Measurements from ENCODE around the gene DOCK7. TPM values are rescaled to one million over a fixed set of nuclear protein-coding genes. Genes with fewer than 3 reads are reported as not detected.

Gene DOCK7
- total and polyA plus RNA-seq, 2 of the 13 experiments (the other 11 are each of a cell fraction or from before 2014, with no cell fraction given), result 45.7 to 67.2 TPM

DNA sequence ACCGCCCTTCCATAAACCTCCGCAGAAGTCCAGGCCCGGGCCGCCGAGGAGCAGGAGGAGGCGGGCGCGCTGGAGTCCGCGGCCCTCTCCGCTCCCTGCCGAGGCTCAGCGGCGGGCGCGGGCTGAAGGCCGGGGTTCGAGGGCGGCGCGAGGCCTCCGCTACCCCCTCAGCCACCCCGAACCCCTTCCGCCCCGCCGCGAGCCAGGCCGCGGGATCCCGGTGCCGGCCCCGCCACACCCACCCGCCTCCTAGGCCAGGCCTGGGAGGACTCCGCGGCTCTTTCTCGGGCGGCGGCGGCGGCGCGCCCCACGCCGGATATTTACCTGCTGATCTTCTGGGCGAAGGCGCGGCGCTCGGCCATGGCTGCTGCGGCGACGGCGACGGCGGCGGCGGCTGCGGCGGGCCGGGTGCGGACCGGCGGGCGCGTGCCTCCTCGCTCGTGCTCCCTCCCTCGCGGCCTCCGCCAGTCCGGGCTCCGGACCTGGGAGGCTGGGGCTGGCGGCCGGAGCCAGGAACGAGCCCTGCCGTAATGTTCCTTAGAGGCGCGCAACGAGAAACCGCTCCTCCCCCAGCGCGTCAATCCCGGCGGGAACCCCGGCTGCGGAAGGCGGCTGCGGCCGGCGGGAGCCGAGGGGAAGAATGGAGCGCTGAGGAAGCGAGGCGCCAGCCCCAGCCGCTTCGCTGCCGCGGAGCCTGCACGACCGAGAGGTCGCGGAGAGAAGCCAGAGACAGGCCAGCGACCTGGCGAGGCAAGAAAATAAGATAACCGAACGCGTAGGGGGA, at the start of gene DOCK7 (continued):
- TF ChIP-seq POLR2AphosphoS2 (IDR thresholded peaks at IDR 0.05; ENCODE audit: low read depth, low read length), result no peak
- TF ChIP-seq TRIM24 (CRISPR knock-in tag; IDR thresholded peaks at IDR 0.05), result no peak
- no peak for TF ChIP-seq ZNF7 (CRISPR knock-in tag; IDR thresholded peaks at IDR 0.05)
- 0 out of 2 replicates have a peak, but pooled peaks have one; percentile 28 for TF ChIP-seq KDM4B (CRISPR knock-in tag; IDR thresholded peaks at IDR 0.05)
- TF ChIP-seq ERF (CRISPR knock-in tag; IDR thresholded peaks at IDR 0.05), result no peak
- TF ChIP-seq ATAD3A (CRISPR knock-in tag; IDR thresholded peaks at IDR 0.05), result no peak
- no peak; the same call in 1 of the 2 replicates for TF ChIP-seq HOXA3 (CRISPR knock-in tag; IDR thresholded peaks at IDR 0.05)
- peak; percentile 49; the same call in 1 of the 2 replicates for TF ChIP-seq GFI1 (CRISPR knock-in tag; IDR thresholded peaks at IDR 0.05; ENCODE audit: borderline replicate concordance)
- peak; percentile 49 for TF ChIP-seq ZMYM4 (CRISPR knock-in tag; IDR thresholded peaks at IDR 0.05)
- peak; percentile 58 for TF ChIP-seq HNRNPLL (IDR thresholded peaks at IDR 0.05; ENCODE audit: low read depth, low read length, poor library complexity, severe bottlenecking)
- TF ChIP-seq ZNF335 (CRISPR knock-in tag; IDR thresholded peaks at IDR 0.05), result no peak
- no peak for TF ChIP-seq SNAI1 (CRISPR knock-in tag; IDR thresholded peaks at IDR 0.05; ENCODE audit: borderline replicate concordance)
- no peak for TF ChIP-seq KLF15 (CRISPR knock-in tag; IDR thresholded peaks at IDR 0.05; ENCODE audit: borderline replicate concordance)
- no peak for TF ChIP-seq ZNF232 (CRISPR knock-in tag; IDR thresholded peaks at IDR 0.05; ENCODE audit: borderline replicate concordance)
- TF ChIP-seq ZNF775 (CRISPR knock-in tag; IDR thresholded peaks at IDR 0.05; ENCODE audit: borderline replicate concordance), result no peak
- TF ChIP-seq FOXA3 (CRISPR knock-in tag; IDR thresholded peaks at IDR 0.05), result no peak
- TF ChIP-seq ZNF317 (CRISPR knock-in tag; IDR thresholded peaks at IDR 0.05), result peak; percentile 54; the same call in 1 of the 2 replicates
- no peak for TF ChIP-seq HMGA1 (CRISPR knock-in tag; conservative IDR thresholded peaks at IDR 0.05)
- TF ChIP-seq HDAC2 (CRISPR knock-in tag; IDR thresholded peaks at IDR 0.05), result peak; percentile 59; the same call in 1 of the 2 replicates
- TF ChIP-seq ZNF710 (CRISPR knock-in tag; IDR thresholded peaks at IDR 0.05; ENCODE audit: borderline replicate concordance), result no peak; the same call in 1 of the 2 replicates
- no peak for TF ChIP-seq JARID2 (CRISPR knock-in tag; IDR thresholded peaks at IDR 0.05; ENCODE audit: insufficient replicate concordance)
- no peak for TF ChIP-seq HDAC6 (IDR thresholded peaks at IDR 0.05; ENCODE audit: low read depth, low read length)
- TF ChIP-seq FLYWCH1 (CRISPR knock-in tag; IDR thresholded peaks at IDR 0.05), result no peak
- no peak for TF ChIP-seq RBM39 (IDR thresholded peaks at IDR 0.05; ENCODE audit: low read depth, low read length, poor library complexity, severe bottlenecking)
- TF ChIP-seq TCF7L2 (IDR thresholded peaks at IDR 0.05; ENCODE audit: low read depth, low read length), result no peak
- TF ChIP-seq MED1 (CRISPR knock-in tag; IDR thresholded peaks at IDR 0.05), result no peak; the same call in 1 of the 2 replicates
- TF ChIP-seq PBX2 (CRISPR knock-in tag; IDR thresholded peaks at IDR 0.05), result no peak
- no peak for TF ChIP-seq ZKSCAN8 (CRISPR knock-in tag; IDR thresholded peaks at IDR 0.05; ENCODE audit: borderline replicate concordance)
- TF ChIP-seq ZNF30 (CRISPR knock-in tag; IDR thresholded peaks at IDR 0.05), result 0 out of 2 replicates have a peak, but pooled peaks have one; percentile 26
- TF ChIP-seq FOXK2 (IDR thresholded peaks at IDR 0.05), result no peak
- no peak for TF ChIP-seq SUZ12 (IDR thresholded peaks at IDR 0.05; ENCODE audit: low read depth, low read length)

Data from HepG2 (cell line).